PFSK-1 (cell line): Measurements from ENCODE around the gene SLC35G3.

ENCODE experiments used
- FOXP2 ChIP-seq: optimal IDR thresholded peaks from 2 replicates; pipeline ENCODE3; 2011; ENCODE audit warnings: borderline replicate concordance, control low read depth, inconsistent platforms; ENCODE audit not compliant: insufficient read depth; ENCODE audit errors: extremely low read length, extremely low read depth
- POLR2AphosphoS5 ChIP-seq: IDR thresholded peaks from 2 replicates; pipeline ENCODE4 v1.6.1; 2012; ENCODE audit warnings: low read depth, mild to moderate bottlenecking, control low read depth, low read length, moderate library complexity
- SIN3A ChIP-seq: IDR thresholded peaks from 2 replicates; pipeline ENCODE4 v1.6.1; 2012; ENCODE audit warnings: mild to moderate bottlenecking, low read length, moderate library complexity, borderline replicate concordance; ENCODE audit not compliant: insufficient read depth
- TAF1 ChIP-seq: IDR thresholded peaks from 2 replicates; pipeline ENCODE4 v1.6.1; 2012; ENCODE audit warnings: low read length, control low read depth, borderline replicate concordance; ENCODE audit not compliant: insufficient read depth
- TF ChIP-seq, protein P1 (sequence below), 2 experiments: IDR thresholded peaks; 2 replicates each; pipeline versions ENCODE4 v1.6.1 to v1.8.0; 2011 to 2012; ENCODE audit warnings: low read depth in 2 of 2, low read length in 2 of 2, control low read depth in 1 of 2, inconsistent platforms in 1 of 2, mild to moderate bottlenecking in 1 of 2, moderate library complexity in 1 of 2; ENCODE audit not compliant: insufficient read depth in 1 of 2

SLC35G3 gene

DNA sequence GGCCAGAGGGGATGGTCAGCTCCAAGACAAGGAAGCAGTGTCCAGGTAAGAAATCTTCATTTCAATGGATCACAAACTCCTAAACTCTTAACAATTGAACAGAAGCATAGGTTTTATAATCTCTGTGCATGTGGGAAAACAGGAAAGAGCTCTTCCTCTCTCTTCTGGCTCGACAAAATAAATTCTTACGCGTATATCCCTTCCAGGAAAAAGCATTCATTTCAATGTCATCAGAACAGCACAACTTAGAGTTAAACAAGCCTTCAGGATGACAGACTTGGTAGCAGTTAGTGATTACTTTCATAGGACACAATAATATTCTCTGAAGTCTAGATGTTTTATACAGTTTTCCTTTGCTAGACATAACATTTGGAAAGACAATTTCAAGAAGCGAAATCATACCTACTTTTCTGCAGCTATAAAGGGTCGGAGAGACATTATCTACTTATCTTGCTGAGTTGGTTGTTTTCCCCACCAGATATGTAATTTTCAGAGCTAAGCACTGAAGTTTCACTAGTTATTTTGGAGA, 19.3 kb upstream of the SLC35G3 start:
- TF ChIP-seq POLR2AphosphoS5 (no peak), FOXP2 (no peak), TAF1 (no peak), SIN3A (no peak)
- TF ChIP-seq, protein P1, sequence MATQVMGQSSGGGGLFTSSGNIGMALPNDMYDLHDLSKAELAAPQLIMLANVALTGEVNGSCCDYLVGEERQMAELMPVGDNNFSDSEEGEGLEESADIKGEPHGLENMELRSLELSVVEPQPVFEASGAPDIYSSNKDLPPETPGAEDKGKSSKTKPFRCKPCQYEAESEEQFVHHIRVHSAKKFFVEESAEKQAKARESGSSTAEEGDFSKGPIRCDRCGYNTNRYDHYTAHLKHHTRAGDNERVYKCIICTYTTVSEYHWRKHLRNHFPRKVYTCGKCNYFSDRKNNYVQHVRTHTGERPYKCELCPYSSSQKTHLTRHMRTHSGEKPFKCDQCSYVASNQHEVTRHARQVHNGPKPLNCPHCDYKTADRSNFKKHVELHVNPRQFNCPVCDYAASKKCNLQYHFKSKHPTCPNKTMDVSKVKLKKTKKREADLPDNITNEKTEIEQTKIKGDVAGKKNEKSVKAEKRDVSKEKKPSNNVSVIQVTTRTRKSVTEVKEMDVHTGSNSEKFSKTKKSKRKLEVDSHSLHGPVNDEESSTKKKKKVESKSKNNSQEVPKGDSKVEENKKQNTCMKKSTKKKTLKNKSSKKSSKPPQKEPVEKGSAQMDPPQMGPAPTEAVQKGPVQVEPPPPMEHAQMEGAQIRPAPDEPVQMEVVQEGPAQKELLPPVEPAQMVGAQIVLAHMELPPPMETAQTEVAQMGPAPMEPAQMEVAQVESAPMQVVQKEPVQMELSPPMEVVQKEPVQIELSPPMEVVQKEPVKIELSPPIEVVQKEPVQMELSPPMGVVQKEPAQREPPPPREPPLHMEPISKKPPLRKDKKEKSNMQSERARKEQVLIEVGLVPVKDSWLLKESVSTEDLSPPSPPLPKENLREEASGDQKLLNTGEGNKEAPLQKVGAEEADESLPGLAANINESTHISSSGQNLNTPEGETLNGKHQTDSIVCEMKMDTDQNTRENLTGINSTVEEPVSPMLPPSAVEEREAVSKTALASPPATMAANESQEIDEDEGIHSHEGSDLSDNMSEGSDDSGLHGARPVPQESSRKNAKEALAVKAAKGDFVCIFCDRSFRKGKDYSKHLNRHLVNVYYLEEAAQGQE (IDR thresholded peaks at IDR 0.05; ENCODE audit: insufficient read depth in 1 of 2, low read depth in 2 of 2, low read length in 2 of 2): no peak

DNA sequence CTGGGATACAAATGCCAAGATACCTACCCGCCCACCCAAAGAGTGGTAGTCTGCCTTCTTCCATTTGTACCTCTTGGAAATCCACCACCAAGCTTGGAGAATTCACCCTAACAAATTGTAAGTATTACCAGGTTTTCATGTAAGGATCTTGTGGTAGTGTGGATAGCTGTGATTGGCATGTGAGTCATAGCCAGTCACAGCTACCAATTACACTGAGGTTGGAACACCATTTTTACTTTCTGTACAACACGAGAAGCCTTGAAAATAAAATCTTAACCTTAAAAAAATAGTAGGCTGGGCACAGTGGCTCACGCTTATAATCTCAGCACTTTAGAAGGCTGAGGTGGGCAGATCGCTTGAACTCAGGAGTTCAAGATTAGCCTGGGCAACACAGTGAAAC, 18.5 kb upstream of the SLC35G3 start:
- TF ChIP-seq TAF1 (no peak), FOXP2 (no peak), POLR2AphosphoS5 (no peak), SIN3A (no peak)
- TF ChIP-seq, protein P1 (IDR thresholded peaks at IDR 0.05; ENCODE audit: insufficient read depth in 1 of 2, low read depth in 2 of 2, low read length in 2 of 2): no peak

DNA sequence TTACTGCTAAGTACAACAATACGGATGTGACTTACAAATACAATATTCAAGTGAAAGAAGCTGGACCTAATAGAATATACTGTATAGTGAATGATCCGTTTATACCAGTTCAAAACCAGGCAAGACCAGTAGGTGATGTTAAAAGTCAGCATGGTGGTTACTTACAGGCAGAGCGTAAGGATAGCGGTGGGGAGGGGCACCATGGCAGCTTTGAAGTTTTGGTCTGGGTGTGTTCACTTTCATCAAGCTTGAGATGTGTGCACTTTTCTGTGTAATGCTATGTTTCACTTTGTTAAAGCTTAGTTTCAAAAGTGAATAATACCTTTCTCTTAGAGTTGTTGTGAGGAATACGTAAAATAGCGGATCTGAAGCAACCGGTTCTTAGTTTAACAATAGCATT, 16.5 kb upstream of the SLC35G3 start:
- TF ChIP-seq TAF1 (no peak), FOXP2 (no peak), POLR2AphosphoS5 (no peak), SIN3A (no peak)
- TF ChIP-seq, protein P1 (IDR thresholded peaks at IDR 0.05; ENCODE audit: insufficient read depth in 1 of 2, low read depth in 2 of 2, low read length in 2 of 2): no peak

DNA sequence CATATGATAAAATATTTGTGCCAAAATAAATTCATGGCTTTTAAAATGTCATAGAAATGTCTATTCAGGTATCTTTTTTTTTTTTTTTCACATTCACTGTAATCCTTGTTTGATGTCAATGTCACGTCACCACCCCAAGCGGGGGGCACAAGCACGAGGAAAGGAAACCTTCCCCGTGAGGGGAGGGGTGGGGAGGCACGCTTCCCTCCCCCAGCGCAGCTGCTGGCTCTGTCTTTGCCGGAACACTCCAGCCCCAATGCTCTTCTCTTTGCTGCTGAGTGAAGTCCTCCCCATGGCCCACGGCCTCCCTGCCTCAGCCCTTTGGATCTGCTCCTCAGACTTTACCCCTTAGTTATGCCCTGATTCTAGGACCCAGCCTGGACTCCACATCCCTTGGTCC, 1.5 kb downstream of the SLC35G3 start:
- TF ChIP-seq TAF1 (no peak), SIN3A (no peak), POLR2AphosphoS5 (no peak), FOXP2 (no peak)
- TF ChIP-seq, protein P1 (IDR thresholded peaks at IDR 0.05; ENCODE audit: insufficient read depth in 1 of 2, low read depth in 2 of 2, low read length in 2 of 2): no peak
